Cardiac septum (tissue), 1 donor: ENCODE results near the gene BAIAP2. TPM values are rescaled to one million over a fixed set of nuclear protein-coding genes. Genes with fewer than 3 reads are reported as not detected.
A peak's percentile ranks its signal among the peaks of the same experiment; 100 is the strongest.

Experiments
- DNase-seq: peaks from one replicate; pipeline ENCODE4 v3.0.0-alpha.2; 2020; ENCODE audit warnings: low spot score
- intact Hi-C: fragments of 100-400 bp; cut with DNase I; formaldehyde crosslinking; loops from one replicate; pipeline ENCODE4 v1.14.0; 2022
- microRNA-seq: library from miRNA; unstranded; fragments of <30 nt; microRNA quantifications from one replicate; pipeline ENCODE4 v1.2.0, GENCODE V29; 2020
- total RNA-seq: library from RNA; stranded (reverse); fragmentation: NEBNext Ultra II Directional; extraction: Animal tissue kit (Norgen Biotek cat#: 25700); gene quantifications from one replicate; pipeline ENCODE4 v1.2.1, GENCODE V29; 2021
- donor health status: DM: no; HTN: no; CAD: no.

The BAIAP2 gene
- total RNA-seq, 1 donor from 2014 or later, result 9.8 TPM

DNA sequence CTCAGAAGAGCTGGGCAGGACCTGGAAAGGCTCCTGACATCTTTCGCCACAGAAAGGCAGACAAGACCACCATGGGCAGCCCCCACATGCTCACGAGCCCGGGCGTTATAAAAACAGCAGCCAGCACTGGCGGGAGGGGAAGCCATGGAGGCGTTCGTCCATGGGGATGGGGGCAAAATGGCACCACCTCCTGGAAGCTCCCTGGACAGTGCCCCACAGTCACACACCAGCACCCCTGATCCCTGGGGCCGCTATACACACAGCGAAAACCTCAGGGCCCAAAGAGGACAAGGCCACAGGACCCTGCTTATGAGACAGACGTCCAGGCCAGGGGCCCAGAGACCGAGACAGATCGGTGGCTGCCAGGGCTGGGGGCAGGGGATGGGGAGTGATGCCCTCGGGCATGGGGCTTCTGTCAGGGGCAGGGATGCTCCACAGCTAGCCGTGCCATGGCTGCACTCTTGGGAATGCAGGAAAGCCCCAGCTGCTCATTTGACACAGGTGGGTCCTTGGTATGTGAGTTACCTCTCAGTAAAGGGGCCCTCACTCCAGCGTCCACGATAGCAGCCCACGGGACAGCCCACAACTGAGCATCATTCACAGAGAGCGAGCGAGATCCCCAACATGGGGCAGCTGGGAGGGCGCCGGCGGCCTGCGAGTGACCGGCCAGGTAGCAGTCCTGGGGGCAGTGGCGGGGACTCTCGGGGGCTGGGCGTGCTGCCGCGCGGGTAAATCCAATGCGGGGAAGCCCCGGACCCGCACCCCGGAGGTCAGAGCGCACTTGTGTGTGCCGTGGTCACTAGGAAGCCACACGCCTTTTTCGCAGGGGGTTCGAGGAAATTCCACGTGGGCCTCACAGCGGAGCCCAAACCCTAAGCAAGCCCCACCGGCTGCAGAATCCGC, 124.0 kb downstream of the BAIAP2 start:
- DNase-seq, result no peak
- intact Hi-C loops, result no loop called here

DNA sequence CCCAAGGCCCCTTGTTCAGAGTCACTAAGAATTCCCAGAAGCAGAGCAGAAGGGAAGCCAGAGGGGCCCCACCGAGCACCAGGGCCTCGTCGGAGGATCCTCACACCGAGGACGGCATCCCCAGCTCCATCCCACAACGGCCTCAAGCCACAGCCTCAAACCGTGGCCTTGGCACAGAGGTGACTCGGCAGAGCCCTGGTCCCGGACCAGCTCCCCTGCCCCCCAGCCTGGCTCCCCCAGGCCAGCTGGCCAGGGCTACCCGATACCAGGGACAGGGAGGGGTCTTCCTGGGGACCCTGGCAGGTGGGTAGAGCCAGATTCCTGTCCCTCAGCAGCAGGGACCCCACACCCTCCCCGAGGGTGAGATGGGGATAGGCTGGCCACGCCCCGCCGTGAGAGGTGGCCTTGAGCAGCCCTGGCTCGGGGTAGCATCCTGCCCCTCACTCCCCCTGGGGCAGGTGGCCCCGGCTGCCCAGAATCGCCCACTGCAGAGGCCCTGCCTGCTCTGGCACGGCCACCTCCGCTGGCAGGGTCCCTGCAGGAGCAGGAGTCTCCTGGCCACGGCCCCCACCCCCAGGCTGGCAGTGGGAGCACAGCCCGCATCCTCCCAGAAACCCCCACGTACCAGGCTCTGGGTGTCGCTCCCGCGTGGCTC, 124.8 kb downstream of the BAIAP2 start:
- DNase-seq, result no peak
- intact Hi-C loops, result no loop called here

DNA sequence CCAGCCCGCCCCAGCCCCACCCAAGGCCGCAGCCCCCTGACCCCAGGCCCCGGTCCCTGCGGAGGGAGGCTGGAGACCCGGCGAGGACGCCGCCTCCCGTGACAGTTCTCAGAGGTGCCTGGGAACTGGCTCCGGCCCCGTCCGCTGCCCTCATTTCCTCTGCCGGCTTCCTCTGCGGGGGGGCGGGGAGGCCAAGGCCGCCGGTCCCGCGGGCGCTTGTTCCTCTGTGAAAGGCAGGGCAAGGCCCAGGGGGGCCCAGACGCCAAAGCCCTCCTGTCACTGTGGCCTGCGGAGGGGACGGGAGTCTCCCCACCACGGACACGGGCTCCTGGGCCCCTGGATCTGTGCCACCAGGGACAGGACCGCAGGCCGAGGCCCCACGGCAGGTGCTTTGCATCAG, 125.4 kb downstream of the BAIAP2 start:
- intact Hi-C loops, result no loop called here
- DNase-seq, result peak; percentile 93

DNA sequence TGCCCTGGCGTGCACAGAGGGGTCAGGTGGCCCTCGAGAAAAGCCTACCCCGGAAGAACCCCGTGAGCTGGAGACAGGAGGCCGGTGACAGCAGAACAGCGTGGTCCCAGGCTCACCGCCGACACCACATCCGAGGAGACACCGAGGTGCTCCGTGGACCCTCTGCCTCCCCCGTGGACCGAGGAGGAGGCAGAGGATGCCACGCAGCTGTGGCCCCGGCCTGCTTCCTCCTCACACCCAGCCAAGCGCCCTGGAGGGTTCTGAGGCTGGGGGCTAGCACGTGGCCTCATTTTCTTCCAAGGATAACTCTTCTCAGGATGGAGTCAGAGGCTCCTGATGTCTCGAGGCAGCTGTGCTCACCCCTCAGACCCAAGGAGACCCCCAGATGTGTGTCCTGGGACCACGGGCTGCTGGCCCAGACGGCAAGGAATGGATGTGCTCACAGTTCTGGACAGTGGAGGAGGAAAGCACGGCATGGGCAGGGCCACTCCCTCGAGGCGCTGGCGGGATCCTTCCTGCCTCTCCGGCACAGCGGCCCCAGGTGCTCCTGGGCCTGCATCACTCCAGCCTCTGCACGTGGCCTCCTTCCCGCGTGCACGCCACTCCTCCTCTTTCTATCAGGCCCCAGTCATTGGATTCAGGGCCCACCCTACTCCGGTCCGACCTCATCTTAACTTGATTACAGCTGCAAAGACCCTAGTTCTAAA, 125.9 kb downstream of the BAIAP2 start:
- DNase-seq, result no peak
- intact Hi-C loops, result no loop called here

DNA sequence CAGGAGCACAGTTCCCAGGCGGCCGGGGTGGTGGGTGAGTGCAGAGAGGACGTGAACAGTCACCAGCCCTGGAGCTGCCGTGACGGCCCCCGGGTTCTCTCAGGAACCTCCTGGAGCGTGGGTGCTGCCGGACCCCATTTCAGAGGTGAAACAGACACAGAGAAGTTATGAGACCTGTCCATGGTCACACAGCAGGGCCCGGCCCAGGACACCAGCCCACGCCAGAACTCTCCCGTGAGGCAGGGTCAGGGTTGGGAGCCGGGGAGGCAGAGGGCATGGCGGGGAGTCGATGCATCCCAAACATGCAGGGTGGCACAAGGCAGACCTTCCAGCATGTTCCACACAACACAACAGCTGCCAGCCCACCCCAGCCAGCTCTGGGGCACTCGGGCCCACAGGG, 126.6 kb downstream of the BAIAP2 start:
- intact Hi-C loops, result no loop called here
- no peak for DNase-seq

DNA sequence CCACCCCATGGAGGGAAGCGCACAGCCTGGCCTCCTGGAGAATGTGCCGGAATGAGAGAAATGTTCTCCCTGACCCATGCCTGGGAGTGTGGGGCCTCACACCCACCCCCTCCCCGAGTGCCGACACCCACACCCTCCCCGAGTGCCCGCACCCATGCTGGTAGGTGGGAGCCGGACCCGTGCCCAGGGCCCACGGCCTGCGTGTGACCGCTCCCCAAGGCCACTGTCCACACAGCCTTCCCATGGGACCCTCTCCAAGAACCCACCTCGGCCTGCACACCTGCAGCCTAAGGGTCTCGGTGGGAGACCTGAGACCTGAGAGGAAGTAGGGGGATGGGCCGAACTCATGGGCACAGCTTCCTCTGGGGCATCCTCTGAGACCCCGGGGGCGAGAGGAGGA, 127.0 kb downstream of the BAIAP2 start:
- DNase-seq, result no peak
- intact Hi-C loops, result no loop called here

DNA sequence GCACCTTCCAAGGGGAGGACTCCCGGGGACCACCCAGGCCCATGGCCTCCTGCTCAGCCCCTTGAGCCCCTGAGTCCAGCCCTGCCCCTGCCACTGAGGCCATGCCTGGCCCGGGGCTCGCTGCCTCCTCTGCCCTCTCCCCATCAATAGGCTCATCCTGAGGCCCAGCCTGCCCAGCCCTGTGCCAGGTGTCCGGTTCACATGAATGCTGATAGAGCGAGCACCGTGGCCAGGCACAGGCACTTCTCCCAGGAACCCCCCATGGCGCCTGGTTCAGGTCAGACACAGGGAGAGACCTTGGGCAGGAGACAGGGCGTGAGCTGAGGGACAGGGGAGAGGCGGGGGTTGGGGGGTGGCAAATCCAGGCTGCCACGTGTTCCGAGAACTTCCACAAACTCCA, 127.5 kb downstream of the BAIAP2 start:
- intact Hi-C loops, result no loop called here
- no peak for DNase-seq

DNA sequence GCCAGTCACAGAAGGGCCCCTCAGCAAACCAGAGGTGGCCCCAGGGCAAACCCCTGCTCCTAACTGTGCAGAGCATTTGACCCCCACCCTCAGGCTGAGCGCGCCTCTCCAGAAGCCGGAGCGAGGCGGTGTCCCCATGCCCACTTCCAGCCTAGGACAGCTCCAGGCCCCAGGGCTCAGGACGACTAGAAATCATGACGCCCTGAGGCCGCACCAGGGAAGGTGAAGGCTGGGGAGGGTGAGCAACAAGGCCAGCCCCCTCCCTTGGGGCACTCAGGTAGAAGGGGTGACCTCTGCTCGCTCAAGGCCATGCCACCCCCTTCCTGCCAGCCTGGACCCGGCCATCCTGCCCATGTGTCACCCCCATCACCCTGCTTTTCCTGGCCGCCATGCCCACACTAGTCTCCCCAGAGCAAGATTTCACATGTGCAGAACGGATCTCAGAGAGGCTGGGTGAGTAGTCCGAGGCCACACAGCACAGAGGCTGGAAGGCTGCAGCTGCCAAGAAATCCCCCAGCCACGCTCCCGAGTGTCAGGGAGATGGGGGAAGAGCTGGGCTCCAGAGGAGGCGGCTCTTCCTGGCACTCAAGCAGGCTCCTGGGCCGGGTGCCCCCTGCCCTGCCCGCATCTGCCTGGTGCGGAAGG, 128.2 kb downstream of the BAIAP2 start:
- intact Hi-C loops, result no loop called here
- DNase-seq, result no peak

DNA sequence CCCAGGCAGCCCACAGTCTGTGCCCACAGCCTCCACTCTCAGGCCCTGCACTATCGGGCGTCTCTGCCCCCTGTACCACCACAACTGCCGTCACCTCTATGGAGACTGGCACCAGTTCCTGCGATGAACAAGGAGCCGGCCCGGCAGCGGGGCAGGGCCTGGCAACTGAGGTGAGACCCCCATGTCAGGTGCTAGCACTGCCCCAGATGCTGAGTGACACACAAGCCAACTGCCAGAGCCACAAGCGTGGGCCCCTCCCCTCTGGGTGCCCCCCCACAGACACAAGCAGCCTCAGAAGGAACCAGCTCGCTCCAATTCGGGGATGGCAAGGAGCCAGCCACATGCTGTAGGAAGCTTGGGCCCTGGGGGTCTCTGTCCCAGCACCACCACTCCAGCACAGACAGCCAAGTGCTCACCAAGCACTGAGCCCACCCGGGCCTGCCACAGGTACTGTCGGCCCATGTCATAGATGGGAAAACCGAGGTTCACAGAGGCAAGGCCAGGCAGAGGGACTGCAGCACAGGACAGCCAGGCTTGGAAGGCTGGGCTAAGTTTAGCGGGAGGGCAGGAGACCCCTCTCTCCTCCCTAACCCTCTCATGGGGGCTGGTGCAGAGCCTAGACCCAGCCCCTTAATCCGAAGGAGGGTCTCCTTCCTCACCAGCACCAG, 128.9 kb downstream of the BAIAP2 start:
- intact Hi-C loops, result no loop called here
- no peak for DNase-seq

DNA sequence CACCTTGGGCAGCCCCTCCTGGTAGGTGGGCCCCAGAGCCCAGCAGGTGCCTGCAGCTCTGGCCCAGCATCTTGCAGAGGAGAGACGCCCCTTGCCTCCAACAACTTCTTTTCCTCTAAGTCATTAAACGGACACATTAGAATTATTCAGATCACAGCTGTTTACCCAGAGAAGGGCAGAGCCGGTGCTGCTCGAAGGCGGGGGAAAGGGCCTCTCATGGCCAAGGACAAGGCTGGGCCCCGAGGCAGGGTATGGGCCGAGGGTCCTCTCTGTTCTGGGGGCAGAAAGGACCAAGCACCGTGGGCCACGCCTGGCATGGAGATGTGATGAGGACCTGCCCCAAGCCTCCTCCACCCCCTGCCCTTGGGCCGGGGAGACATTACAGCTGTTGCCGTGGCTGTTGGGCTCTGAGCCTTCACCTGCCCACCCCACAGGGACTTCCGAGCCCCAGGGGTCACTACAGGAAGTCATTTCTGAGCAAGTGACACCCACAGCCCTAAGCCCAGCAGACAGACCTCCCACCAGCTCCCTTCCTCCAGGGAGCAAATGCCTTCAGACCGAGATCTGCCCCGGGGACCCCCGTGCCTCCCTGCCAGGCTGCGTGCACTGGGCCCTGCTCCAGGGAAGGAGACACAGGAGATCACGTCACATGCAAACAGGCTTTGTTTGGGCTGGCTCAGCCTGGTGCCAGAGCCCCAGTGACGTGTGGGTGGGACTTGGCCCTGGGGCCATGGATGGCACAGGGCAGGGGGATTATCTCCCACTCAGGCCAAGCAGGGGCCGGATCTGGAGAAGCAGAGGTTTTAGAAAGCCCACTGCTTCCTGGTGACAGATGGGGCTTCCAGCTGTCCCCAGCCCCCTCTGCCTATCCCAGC, 129.7 kb downstream of the BAIAP2 start:
- intact Hi-C loops, result no loop called here
- no peak for DNase-seq

DNA sequence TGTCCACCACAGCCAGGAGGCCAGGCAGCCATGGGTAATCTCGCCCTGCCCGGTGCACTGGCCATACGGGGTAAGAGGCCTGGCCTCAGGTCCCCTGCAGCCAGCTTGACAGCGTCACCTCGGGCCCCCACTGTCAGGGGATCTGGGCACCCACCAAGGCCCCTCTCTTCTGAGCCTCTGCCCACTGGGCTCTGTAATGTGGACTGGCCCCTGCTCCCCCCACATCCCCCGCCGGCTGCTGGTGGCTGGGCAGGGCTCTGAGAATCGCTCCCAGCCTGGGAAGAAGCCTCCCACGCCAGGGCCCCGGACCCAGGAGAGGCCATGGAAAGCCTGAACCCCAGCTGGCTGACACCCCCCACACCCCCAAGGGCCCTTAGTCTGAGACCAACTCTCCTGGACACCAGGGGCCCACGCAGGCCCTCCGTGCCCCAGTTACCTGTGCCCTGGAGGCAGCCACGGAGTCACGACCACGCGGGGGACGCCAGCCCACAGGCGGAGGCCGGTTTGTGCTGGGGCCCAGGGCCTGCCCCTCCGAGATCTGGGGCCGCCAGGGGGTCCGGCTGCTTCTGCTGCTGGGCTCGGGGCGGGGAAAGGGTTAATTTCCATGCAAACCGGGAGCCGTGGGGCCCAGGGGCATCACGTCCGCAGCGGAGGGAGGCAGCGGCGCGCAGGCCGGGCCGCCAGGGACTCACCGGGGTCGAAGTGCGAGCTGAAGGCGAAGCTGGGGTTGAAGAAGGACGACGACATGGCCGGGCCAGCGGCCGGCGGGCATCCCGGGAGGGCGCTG, 130.5 kb downstream of the BAIAP2 start, which contains the start of gene PVALEF:
Gene PVALEF, plus strand, starts transcription at position 262 of the 787 bp plus-strand sequence. CDS start 15,720 bp downstream, outside the sequence.
- intact Hi-C loops, result no loop called here
- DNase-seq, result no peak

DNA sequence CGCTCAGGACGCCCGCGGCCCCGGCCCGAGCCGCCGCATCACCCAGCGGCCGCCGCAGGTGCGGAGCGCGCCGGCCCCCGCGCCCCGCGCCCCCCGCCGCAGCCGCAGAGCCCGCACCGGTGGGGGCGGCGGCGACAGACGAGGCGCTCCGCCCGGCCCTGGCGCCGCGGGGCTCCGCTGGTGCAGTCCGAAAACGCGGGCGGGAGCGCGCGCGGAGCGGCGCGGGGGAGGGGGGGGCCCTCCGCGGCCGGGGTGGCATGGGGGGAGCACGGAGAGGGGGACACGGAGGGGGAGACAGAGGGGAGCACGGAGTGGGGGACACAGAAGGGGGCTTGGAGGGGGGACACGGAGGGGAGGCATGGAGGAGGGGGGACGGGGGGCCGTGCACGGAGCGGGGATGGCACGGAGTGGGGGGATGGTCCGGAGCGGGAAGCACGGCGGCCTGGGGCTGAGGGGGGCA, 131.1 kb downstream of the BAIAP2 start, which contains the start of gene AATK:
Gene AATK, minus strand, starts transcription at position 189 of the 460 bp plus-strand sequence. CDS start 229 bp downstream, outside the sequence.
- intact Hi-C loops, result no loop called here
- DNase-seq, result no peak

Small RNA genes within 50 kb of the gene (microRNA-seq; reads per million reads assigned to microRNA genes)
- gene MIR1250, result not detected
- gene MIR3065, result not detected
- not detected for gene MIR338
- gene MIR657, result not detected

Other genes with a start within 250 kb of the BAIAP2 start
- 21.7 TPM for gene CHMP6, start 43.3 kb upstream of the BAIAP2 start, total RNA-seq
- not detected for gene PVALEF, start 130.4 kb downstream of the BAIAP2 start, total RNA-seq
- gene AATK, start 131.1 kb downstream of the BAIAP2 start, total RNA-seq, result 9.3 TPM
- gene CEP131, start 187.8 kb downstream of the BAIAP2 start, total RNA-seq, result 6.8 TPM
- gene TEPSIN, start 203.9 kb downstream of the BAIAP2 start, total RNA-seq, result 12.6 TPM
- gene NDUFAF8, start 204.2 kb downstream of the BAIAP2 start, total RNA-seq, result 61.0 TPM